ENCODE results near the gene UTP15. TPM values are rescaled to one million over a fixed set of nuclear protein-coding genes. Genes with fewer than 3 reads are reported as not detected.
A peak's percentile ranks its signal among the peaks of the same experiment; 100 is the strongest.

Gene UTP15
- total RNA-seq: 16.7 and 19.6 TPM in 2 replicates
- long read RNA-seq, transcript UTP15-201 (13 exons, 3,687 nt): major isoform, 78 of 104 reads
- long read RNA-seq, partial matches to known transcripts: 22 of 104 reads
- long read RNA-seq, other reads (novel, unspliced or antisense): 4 of 104 reads

GRCh38 chr5:73565139-73565968 lies at the start of gene UTP15, which contains the start of gene ANKRA2:
Gene UTP15 (plus strand): TSS chr5:73565743. CDS start chr5:73567345, 1,602 bp downstream.
Gene ANKRA2 (minus strand): TSS chr5:73565639. CDS start chr5:73562881, 2,758 bp downstream.
- TF ChIP-seq CTCF (IDR thresholded peaks at IDR 0.05): no peak
- Mint-ChIP-seq H3K4me1 (ENCODE audit: unreplicated experiment) (peaks cover 32% of the 10 kb centered on the region), H3K9me3 (ENCODE audit: unreplicated experiment) (no peaks in the 10 kb centered on the region), H3K27me3 (ENCODE audit: unreplicated experiment) (no peaks in the 10 kb centered on the region), H3K27ac (ENCODE audit: unreplicated experiment) (peak within 1 kb of the TSS; percentile 97), H3K4me3 (ENCODE audit: unreplicated experiment) (peak within 1 kb of the TSS; percentile 86), H3K36me3 (ENCODE audit: unreplicated experiment) (peaks cover 24% of the 10 kb centered on the region)
- peak; percentile 99 for DNase-seq (ENCODE audit: extremely low spot score, unreplicated experiment)

- Mint-ChIP-seq H3K9me3 (ENCODE audit: unreplicated experiment) (no peaks in the 10 kb centered on the region), H3K36me3 (ENCODE audit: unreplicated experiment) (no peaks in the 10 kb centered on the region), H3K4me3 (ENCODE audit: unreplicated experiment) (no peak overlapping the region), H3K4me1 (ENCODE audit: unreplicated experiment) (peaks cover 5% of the 10 kb centered on the region), H3K27me3 (ENCODE audit: unreplicated experiment) (no peaks in the 10 kb centered on the region), H3K27ac (ENCODE audit: unreplicated experiment) (no peak overlapping the region)
- no peak for DNase-seq (ENCODE audit: extremely low spot score, unreplicated experiment)
- peak; percentile 68 for TF ChIP-seq CTCF (IDR thresholded peaks at IDR 0.05)
Measured at GRCh38 chr5:73519531-73520283, 45.8 kb upstream of the UTP15 start.

- Mint-ChIP-seq H3K27ac (ENCODE audit: unreplicated experiment) (no peak overlapping the region), H3K4me3 (ENCODE audit: unreplicated experiment) (no peak overlapping the region), H3K9me3 (ENCODE audit: unreplicated experiment) (no peaks in the 10 kb centered on the region), H3K4me1 (ENCODE audit: unreplicated experiment) (peaks cover 9% of the 10 kb centered on the region), H3K27me3 (ENCODE audit: unreplicated experiment) (peaks cover 6% of the 10 kb centered on the region), H3K36me3 (ENCODE audit: unreplicated experiment) (no peaks in the 10 kb centered on the region)
- DNase-seq (ENCODE audit: extremely low spot score, unreplicated experiment): no peak
- TF ChIP-seq CTCF (IDR thresholded peaks at IDR 0.05): no peak
Measured at GRCh38 chr5:73522989-73523388, 42.6 kb upstream of the UTP15 start.

- no peak for TF ChIP-seq CTCF (IDR thresholded peaks at IDR 0.05)
- Mint-ChIP-seq H3K9me3 (ENCODE audit: unreplicated experiment) (no peaks in the 10 kb centered on the region), H3K27ac (ENCODE audit: unreplicated experiment) (no peak overlapping the region), H3K4me3 (ENCODE audit: unreplicated experiment) (no peak overlapping the region), H3K36me3 (ENCODE audit: unreplicated experiment) (no peaks in the 10 kb centered on the region), H3K4me1 (ENCODE audit: unreplicated experiment) (peaks cover 9% of the 10 kb centered on the region), H3K27me3 (ENCODE audit: unreplicated experiment) (peaks cover 10% of the 10 kb centered on the region)
- no peak for DNase-seq (ENCODE audit: extremely low spot score, unreplicated experiment)
Measured at GRCh38 chr5:73523861-73524260, 41.7 kb upstream of the UTP15 start.
